ENCODE measurements around the gene COG6.

The COG6 gene

GRCh38 chr13:39676315-39676876, 20.9 kb downstream of the COG6 start:
- DNase-seq: peak in 2 of 51 donors; percentile 17 to 58

- DNase-seq: no peak
Measured at GRCh38 chr13:39682310-39682709, 26.8 kb downstream of the COG6 start.

GRCh38 chr13:39682788-39683187, 27.3 kb downstream of the COG6 start:
- no peak for DNase-seq

- DNase-seq: no peak
Measured at GRCh38 chr13:39684531-39685137, 29.2 kb downstream of the COG6 start.

GRCh38 chr13:39685652-39686051, 30.2 kb downstream of the COG6 start:
- no peak for DNase-seq

- no peak for DNase-seq
Measured at GRCh38 chr13:39688278-39688677, 32.8 kb downstream of the COG6 start.

- DNase-seq: no peak
Measured at GRCh38 chr13:39688699-39689405, 33.4 kb downstream of the COG6 start.

GRCh38 chr13:39692660-39693438, 37.4 kb downstream of the COG6 start:
- DNase-seq: peak in 1 of 51 donors; percentile 25

GRCh38 chr13:39699274-39699673, 43.8 kb downstream of the COG6 start:
- no peak for DNase-seq

GRCh38 chr13:39712626-39713025, 57.2 kb downstream of the COG6 start:
- no peak for DNase-seq

- no peak for DNase-seq
Measured at GRCh38 chr13:39729156-39729555, 73.7 kb downstream of the COG6 start.

GRCh38 chr13:39734952-39735351, 79.5 kb downstream of the COG6 start:
- DNase-seq: no peak

- DNase-seq: no peak
Measured at GRCh38 chr13:39737047-39737446, 81.6 kb downstream of the COG6 start.

GRCh38 chr13:39740761-39741160, 85.3 kb downstream of the COG6 start:
- no peak for DNase-seq

GRCh38 chr13:39748961-39749360, 93.5 kb downstream of the COG6 start:
- DNase-seq: no peak

GRCh38 chr13:39749528-39749927, 94.1 kb downstream of the COG6 start:
- no peak for DNase-seq

- DNase-seq: no peak
Measured at GRCh38 chr13:39751805-39752204, 96.3 kb downstream of the COG6 start.

GRCh38 chr13:39760521-39760920, 105.1 kb downstream of the COG6 start:
- peak in 1 of 51 donors; percentile 5 for DNase-seq

GRCh38 chr13:39765801-39766463, 110.5 kb downstream of the COG6 start:
- peak in 49 of 51 donors; percentile 7 to 81 (median 53) for DNase-seq

- DNase-seq: peak in 8 of 51 donors; percentile 12 to 59 (median 26)
Measured at GRCh38 chr13:39766464-39767158, 111.1 kb downstream of the COG6 start.

Measured in hypothalamus (tissue), 51 donors.